HepG2 (cell line): ENCODE results near the gene CC2D1A. TPM values are rescaled to one million over a fixed set of nuclear protein-coding genes. Genes with fewer than 3 reads are reported as not detected.

Source experiments
- CBX5 ChIP-seq: sonication (generic); formaldehyde crosslinking; IDR thresholded peaks from 2 replicates; pipeline ENCODE4 v1.4.0; 2020; ENCODE audit warnings: missing genetic modification reagents, borderline replicate concordance
- HDAC1 ChIP-seq: sonication (generic); formaldehyde crosslinking; IDR thresholded peaks from 2 replicates; pipeline ENCODE4 v1.5.1; 2020; ENCODE audit warnings: mild to moderate bottlenecking, missing genetic modification reagents
- HOXA7 ChIP-seq: sonication (generic); formaldehyde crosslinking; IDR thresholded peaks from 2 replicates; pipeline ENCODE4 v1.8.1; 2022; ENCODE audit warnings: mild to moderate bottlenecking, missing genetic modification reagents, moderate library complexity
- MBNL3 ChIP-seq: fragments of 250-450 bp; sonication (Bioruptor Pico); conservative IDR thresholded peaks from 2 replicates; pipeline ENCODE4 v1.8.0; 2022; ENCODE audit warnings: mild to moderate bottlenecking, inconsistent platforms
- MYNN ChIP-seq: sonication (generic); formaldehyde crosslinking; IDR thresholded peaks from 2 replicates; pipeline ENCODE4 v1.4.0; 2020; ENCODE audit warnings: mild to moderate bottlenecking, low read depth, missing genetic modification reagents
- PAF1 ChIP-seq: IDR thresholded peaks from 2 replicates; pipeline ENCODE4 v1.6.1; 2016; ENCODE audit warnings: missing genetic modification reagents, missing compliant biosample characterization
- PCBP2 ChIP-seq: fragments of 200-400 bp; formaldehyde crosslinking; optimal IDR thresholded peaks from 2 replicates; pipeline ENCODE3; 2018; ENCODE audit warnings: low read length, low read depth; ENCODE audit not compliant: poor library complexity, severe bottlenecking
- PITX1 ChIP-seq: sonication (generic); formaldehyde crosslinking; IDR thresholded peaks from 2 replicates; pipeline ENCODE4 v1.5.1; 2020; ENCODE audit warnings: mild to moderate bottlenecking, missing genetic modification reagents
- SAP130 ChIP-seq: IDR thresholded peaks from 2 replicates; pipeline ENCODE4 v1.6.1; 2016; ENCODE audit warnings: low read depth
- TCF7L2 ChIP-seq: IDR thresholded peaks from 2 replicates; pipeline ENCODE4 v1.6.1; 2011; ENCODE audit warnings: mild to moderate bottlenecking, low read depth, low read length, moderate library complexity
- ZC3H4 ChIP-seq: sonication (generic); formaldehyde crosslinking; IDR thresholded peaks from 2 replicates; pipeline ENCODE4 v1.4.0; 2020; ENCODE audit warnings: missing genetic modification reagents, borderline replicate concordance
- ZNF260 ChIP-seq: sonication (generic); formaldehyde crosslinking; IDR thresholded peaks from 2 replicates; pipeline ENCODE4 v1.4.0; 2020; ENCODE audit warnings: missing genetic modification reagents, low read depth, mild to moderate bottlenecking, borderline replicate concordance
- ZNF512B ChIP-seq: sonication (generic); formaldehyde crosslinking; IDR thresholded peaks from 2 replicates; pipeline ENCODE4 v1.5.1; 2020; ENCODE audit warnings: missing genetic modification reagents, mild to moderate bottlenecking, borderline replicate concordance
- ZNF605 ChIP-seq: sonication (generic); formaldehyde crosslinking; IDR thresholded peaks from 2 replicates; pipeline ENCODE4 v1.8.0; 2022; ENCODE audit warnings: mild to moderate bottlenecking, missing genetic modification reagents
- ZNF607 ChIP-seq: sonication (generic); formaldehyde crosslinking; IDR thresholded peaks from 2 replicates; pipeline ENCODE4 v1.5.1; 2020; ENCODE audit warnings: missing genetic modification reagents, mild to moderate bottlenecking, borderline replicate concordance
- ZNF609 ChIP-seq: sonication (generic); formaldehyde crosslinking; IDR thresholded peaks from 2 replicates; pipeline ENCODE4 v1.4.0; 2020; ENCODE audit warnings: mild to moderate bottlenecking, missing genetic modification reagents, borderline replicate concordance
- ZSCAN12 ChIP-seq: sonication (generic); formaldehyde crosslinking; IDR thresholded peaks from 2 replicates; pipeline ENCODE4 v1.9.0; 2021; ENCODE audit warnings: mild to moderate bottlenecking, missing genetic modification reagents
- ZSCAN9 ChIP-seq: IDR thresholded peaks from 2 replicates; pipeline ENCODE4 v1.6.1; 2016; ENCODE audit warnings: borderline replicate concordance
- polyA plus RNA-seq, 8 experiments: library from polyadenylated mRNA; depleted of rRNA in 3 of 8; stranded (reverse) in 7 of 8; unstranded in 1 of 8; fragments of >200 nt; fragmentation: Illumina TruSeq in 4 of 8; extraction: Trizol in 4 of 8; gene quantifications; 2 replicates each; pipeline versions ENCODE4 v1.2.1 to v1.2.3, GENCODE V29; 2011 to 2016; ENCODE audit warnings: low read depth in 4 of 8, missing spikeins in 1 of 8, mixed read lengths in 1 of 8; ENCODE audit not compliant: insufficient read depth in 1 of 8
- total RNA-seq, 5 experiments: library from RNA; depleted of rRNA; stranded (reverse); fragments of >200 nt; fragmentation: Illumina TruSeq; extraction: Trizol; gene quantifications; 2 replicates each; pipeline ENCODE4 v1.2.3, GENCODE V29; 2016; ENCODE audit warnings: low read depth in 1 of 5
- TF ChIP-seq, protein P1 (sequence below): sonication (generic); formaldehyde crosslinking; conservative IDR thresholded peaks from 2 replicates; pipeline ENCODE4 v1.4.0; 2020; ENCODE audit warnings: missing genetic modification reagents
- TF ChIP-seq, protein P2 (sequence below): sonication (generic); formaldehyde crosslinking; IDR thresholded peaks from 2 replicates; pipeline ENCODE4 v1.4.0; 2020; ENCODE audit warnings: missing genetic modification reagents

The CC2D1A gene
- total and polyA plus RNA-seq, 2 of the 13 experiments (the other 11 are each of a cell fraction or from before 2014, with no cell fraction given), result 9.7 to 11.5 TPM

- TF ChIP-seq ZNF260 (no peak), PAF1 (CRISPR knock-in tag) (no peak), PITX1 (CRISPR knock-in tag) (no peak), ZNF512B (no peak), MYNN (CRISPR knock-in tag) (no peak), PCBP2 (no peak), ZNF605 (CRISPR knock-in tag) (no peak), ZSCAN12 (no peak), ZNF607 (CRISPR knock-in tag) (no peak; the same call in 1 of the 2 replicates), ZC3H4 (no peak), SAP130 (CRISPR knock-in tag) (peak; percentile 91), HOXA7 (no peak), ZSCAN9 (CRISPR knock-in tag) (no peak), ZNF609 (CRISPR knock-in tag) (no peak), TCF7L2 (no peak), HDAC1 (CRISPR knock-in tag) (peak; percentile 84), MBNL3 (CRISPR knock-in tag) (no peak), CBX5 (CRISPR knock-in tag) (no peak)
- TF ChIP-seq, protein P1, sequence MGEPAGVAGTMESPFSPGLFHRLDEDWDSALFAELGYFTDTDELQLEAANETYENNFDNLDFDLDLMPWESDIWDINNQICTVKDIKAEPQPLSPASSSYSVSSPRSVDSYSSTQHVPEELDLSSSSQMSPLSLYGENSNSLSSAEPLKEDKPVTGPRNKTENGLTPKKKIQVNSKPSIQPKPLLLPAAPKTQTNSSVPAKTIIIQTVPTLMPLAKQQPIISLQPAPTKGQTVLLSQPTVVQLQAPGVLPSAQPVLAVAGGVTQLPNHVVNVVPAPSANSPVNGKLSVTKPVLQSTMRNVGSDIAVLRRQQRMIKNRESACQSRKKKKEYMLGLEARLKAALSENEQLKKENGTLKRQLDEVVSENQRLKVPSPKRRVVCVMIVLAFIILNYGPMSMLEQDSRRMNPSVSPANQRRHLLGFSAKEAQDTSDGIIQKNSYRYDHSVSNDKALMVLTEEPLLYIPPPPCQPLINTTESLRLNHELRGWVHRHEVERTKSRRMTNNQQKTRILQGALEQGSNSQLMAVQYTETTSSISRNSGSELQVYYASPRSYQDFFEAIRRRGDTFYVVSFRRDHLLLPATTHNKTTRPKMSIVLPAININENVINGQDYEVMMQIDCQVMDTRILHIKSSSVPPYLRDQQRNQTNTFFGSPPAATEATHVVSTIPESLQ (CRISPR knock-in tag), result no peak
- TF ChIP-seq, protein P2, sequence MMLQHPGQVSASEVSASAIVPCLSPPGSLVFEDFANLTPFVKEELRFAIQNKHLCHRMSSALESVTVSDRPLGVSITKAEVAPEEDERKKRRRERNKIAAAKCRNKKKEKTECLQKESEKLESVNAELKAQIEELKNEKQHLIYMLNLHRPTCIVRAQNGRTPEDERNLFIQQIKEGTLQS (CRISPR knock-in tag), result no peak
Observed at GRCh38 chr19:13952154-13952930, 46.3 kb downstream of the CC2D1A start, which contains the start of gene DCAF15 (continued).
